OCI-LY7 (cell line): ENCODE measurements around the gene TUBGCP2. TPM values are rescaled to one million over a fixed set of nuclear protein-coding genes. Genes with fewer than 3 reads are reported as not detected.

ENCODE experiments used
- BruUV-seq: library from RNA; stranded (reverse); fragments of 400-500 nt; replicated peaks from 2 replicates; lab custom pipeline; 2021; lab: Mats Ljungman, UMichigan
- CTCF ChIA-PET: fragments of 300-600 bp; sonication (Branson Sonifier 250); formaldehyde crosslinking; loops from one replicate; lab custom pipeline; 2022; ENCODE audit warnings: antibody characterized with exemption; ENCODE audit not compliant: unreplicated experiment; lab: Charles Lee
- POLR2A ChIA-PET: fragments of 300-600 bp; sonication (Branson Sonifier 250); formaldehyde crosslinking; loops from one replicate; lab custom pipeline; 2022; ENCODE audit warnings: antibody characterized with exemption; lab: Charles Lee
- DNase-seq: peaks from one replicate; pipeline ENCODE4 v3.0.0-alpha.2; 2015; ENCODE audit warnings: low spot score
- H2AFZ ChIP-seq: fragments of 200-600 bp; sonication (generic), shearing (Covaris generic); 2 replicates; pipeline ENCODE4 v1.6.1; 2014; ENCODE audit warnings: mild to moderate bottlenecking, antibody characterized with exemption, low read length, moderate library complexity
- H3K27ac ChIP-seq: fragments of 200-600 bp; sonication (generic); 2 replicates; pipeline ENCODE4 v1.5.1; 2014; ENCODE audit warnings: mixed run types, low read depth, mild to moderate bottlenecking, moderate library complexity, low read length, inconsistent platforms; ENCODE audit not compliant: poor library complexity, severe bottlenecking
- H3K36me3 ChIP-seq: fragments of 200-600 bp; sonication (generic); 2 replicates; pipeline ENCODE4 v1.6.1; 2014; ENCODE audit warnings: mild to moderate bottlenecking, antibody characterized with exemption, low read length, moderate library complexity, mixed read lengths; ENCODE audit not compliant: insufficient read depth
- H3K4me1 ChIP-seq: fragments of 200-600 bp; sonication (generic); 2 replicates; pipeline ENCODE4 v1.5.1; 2014; ENCODE audit warnings: mild to moderate bottlenecking, low read length; ENCODE audit not compliant: insufficient read depth, poor library complexity, severe bottlenecking
- H3K4me2 ChIP-seq: fragments of 200-600 bp; sonication (generic); 2 replicates; pipeline ENCODE4 v1.6.1; 2014; ENCODE audit warnings: mild to moderate bottlenecking, low read length
- H3K4me3 ChIP-seq: fragments of 200-600 bp; sonication (generic); 2 replicates; pipeline ENCODE4 v1.5.1; 2014; ENCODE audit warnings: mild to moderate bottlenecking, low read depth, low read length; ENCODE audit not compliant: poor library complexity, severe bottlenecking
- H3K79me2 ChIP-seq: fragments of 200-600 bp; sonication (generic); 2 replicates; pipeline ENCODE4 v1.6.1; 2016; ENCODE audit warnings: low read depth, mild to moderate bottlenecking, low read length, moderate library complexity, mixed read lengths; ENCODE audit not compliant: insufficient read depth
- H3K9me2 ChIP-seq: fragments of 200-600 bp; sonication (generic); 2 replicates; pipeline ENCODE4 v1.6.1; 2016; ENCODE audit warnings: mild to moderate bottlenecking, low read length, mixed read lengths; ENCODE audit not compliant: insufficient read depth
- H3K9me3 ChIP-seq: fragments of 200-600 bp; sonication (generic); 2 replicates; pipeline ENCODE4 v1.6.1; 2014; ENCODE audit warnings: mild to moderate bottlenecking, mixed run types, low read length, mixed read lengths
- H4K20me1 ChIP-seq: fragments of 200-600 bp; sonication (generic); 2 replicates; pipeline ENCODE4 v1.6.1; 2014; ENCODE audit warnings: mild to moderate bottlenecking, antibody characterized with exemption, low read length, moderate library complexity, mixed read lengths; ENCODE audit not compliant: insufficient read depth
- EZH2phosphoT487 ChIP-seq: fragments of 200-600 bp; sonication (generic); IDR thresholded peaks from 2 replicates; pipeline ENCODE4 v1.6.1; 2018; ENCODE audit warnings: low read depth, borderline replicate concordance, mild to moderate bottlenecking, mixed run types, antibody characterized with exemption, low read length, moderate library complexity, mixed read lengths
- intact Hi-C: fragments of 100-400 bp; cut with micrococcal nuclease; formaldehyde crosslinking; loops from one replicate; pipeline ENCODE4 v1.10.0; 2022; ENCODE audit not compliant: unreplicated experiment
- total RNA-seq, 2 experiments: library from RNA; depleted of rRNA in 1 of 2; stranded (reverse); fragments of >200 nt in 1 of 2; shearing (Covaris generic) in 1 of 2; gene quantifications; 2 replicates each; pipeline ENCODE4 v1.2.3, GENCODE V29; 2014 to 2022
- TF ChIP-seq, protein P1 (sequence below): fragments of 200-600 bp; sonication (generic); conservative IDR thresholded peaks from 2 replicates; pipeline ENCODE4 v1.5.1; 2014; ENCODE audit warnings: mild to moderate bottlenecking, antibody characterized with exemption, low read length, moderate library complexity, mixed read lengths

The TUBGCP2 gene
- total RNA-seq, 2 experiments from 2014 or later, result 40.5 to 56.1 TPM

DNA sequence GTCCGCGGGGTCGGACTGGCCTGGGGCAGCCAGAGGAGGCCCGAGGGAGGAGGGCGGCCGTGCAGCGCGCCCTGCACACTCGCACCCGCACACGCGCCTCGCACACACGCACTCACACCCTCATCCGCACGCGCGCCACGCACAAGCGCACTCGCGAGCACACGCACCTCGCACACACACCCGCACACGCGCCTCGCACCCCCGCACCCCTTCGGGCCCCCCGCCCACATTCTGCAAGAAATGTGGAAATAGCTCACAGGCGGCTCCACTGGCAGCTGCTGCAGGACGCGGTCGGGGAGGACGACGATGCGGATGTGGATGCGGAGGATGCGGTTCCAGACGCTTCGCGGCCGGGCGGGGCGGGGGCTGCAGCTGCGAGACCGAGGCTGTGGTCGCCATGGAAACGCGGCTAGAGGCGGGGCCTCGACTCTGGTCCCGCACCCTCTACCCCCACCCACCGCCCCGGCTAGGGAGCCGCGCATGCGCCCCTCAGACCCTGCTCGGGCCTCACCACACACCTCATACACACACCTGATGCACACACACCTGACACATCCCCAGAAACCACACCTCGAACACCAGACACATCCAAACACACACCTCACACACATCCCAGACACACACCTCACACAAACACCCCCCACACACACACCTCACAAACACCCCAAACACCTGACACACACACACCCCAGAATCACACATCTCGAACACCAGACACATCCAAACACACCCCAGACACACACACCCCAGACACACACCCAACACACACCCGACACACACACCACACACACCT lies 28.1 kb upstream of the TUBGCP2 start, which contains the start of gene CALY:
Gene CALY (minus strand): TSS at position 320 of the 793 bp plus-strand sequence. CDS start 7,907 bp downstream, outside the sequence.
- intact Hi-C loops, result no loop called here

DNA sequence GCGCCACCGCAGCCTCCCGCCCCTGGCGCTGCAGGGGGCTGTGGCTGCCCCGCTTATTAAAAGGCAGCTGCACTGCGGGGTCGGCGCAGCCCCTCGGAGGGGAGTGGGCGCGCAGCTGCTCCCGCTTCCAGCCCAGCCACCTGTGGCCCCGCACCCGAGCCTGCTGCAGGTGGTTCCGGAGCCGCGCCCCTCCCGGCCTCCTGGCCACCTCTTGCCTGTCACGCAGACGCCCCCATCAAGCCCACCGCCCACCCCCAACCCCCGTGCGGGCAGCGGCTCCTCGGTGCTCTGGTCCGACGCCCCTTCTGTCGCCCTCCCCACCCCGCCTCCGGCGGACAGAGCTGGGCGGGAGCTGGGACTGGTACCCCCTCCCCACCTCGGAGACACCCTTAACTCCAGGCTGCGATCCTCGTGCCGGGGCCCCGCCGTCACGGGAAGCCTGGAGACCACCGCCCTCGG lies 27.5 kb upstream of the TUBGCP2 start:
- no peaks in the 10 kb centered on the region for H3K4me1 ChIP-seq
- ChIA-PET CTCF (no interaction called here), POLR2A (no interaction called here)
- TF ChIP-seq EZH2phosphoT487, result no peak
- TF ChIP-seq, protein P1, sequence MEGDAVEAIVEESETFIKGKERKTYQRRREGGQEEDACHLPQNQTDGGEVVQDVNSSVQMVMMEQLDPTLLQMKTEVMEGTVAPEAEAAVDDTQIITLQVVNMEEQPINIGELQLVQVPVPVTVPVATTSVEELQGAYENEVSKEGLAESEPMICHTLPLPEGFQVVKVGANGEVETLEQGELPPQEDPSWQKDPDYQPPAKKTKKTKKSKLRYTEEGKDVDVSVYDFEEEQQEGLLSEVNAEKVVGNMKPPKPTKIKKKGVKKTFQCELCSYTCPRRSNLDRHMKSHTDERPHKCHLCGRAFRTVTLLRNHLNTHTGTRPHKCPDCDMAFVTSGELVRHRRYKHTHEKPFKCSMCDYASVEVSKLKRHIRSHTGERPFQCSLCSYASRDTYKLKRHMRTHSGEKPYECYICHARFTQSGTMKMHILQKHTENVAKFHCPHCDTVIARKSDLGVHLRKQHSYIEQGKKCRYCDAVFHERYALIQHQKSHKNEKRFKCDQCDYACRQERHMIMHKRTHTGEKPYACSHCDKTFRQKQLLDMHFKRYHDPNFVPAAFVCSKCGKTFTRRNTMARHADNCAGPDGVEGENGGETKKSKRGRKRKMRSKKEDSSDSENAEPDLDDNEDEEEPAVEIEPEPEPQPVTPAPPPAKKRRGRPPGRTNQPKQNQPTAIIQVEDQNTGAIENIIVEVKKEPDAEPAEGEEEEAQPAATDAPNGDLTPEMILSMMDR, result no peak
- no TSS peak for BruUV-seq
- H4K20me1 ChIP-seq, result no peaks in the 10 kb centered on the region
- no peak overlapping the region for H3K4me3 ChIP-seq
- H3K9me3 ChIP-seq, result no peaks in the 10 kb centered on the region; the same call in 1 of the 2 replicates
- H3K4me2 ChIP-seq, result no peak overlapping the region
- H2AFZ ChIP-seq, result no peak overlapping the region
- H3K36me3 ChIP-seq, result no peaks in the 10 kb centered on the region
- no peak overlapping the region for H3K27ac ChIP-seq
- DNase-seq, result no peak
- H3K79me2 ChIP-seq, result no peaks in the 10 kb centered on the region
- no peaks in the 10 kb centered on the region for H3K9me2 ChIP-seq
- intact Hi-C loops, result no loop called here

More for the DNA sequence above, 28.1 kb upstream of the TUBGCP2 start, which contains the start of gene CALY:
- no peaks in the 10 kb centered on the region for H3K9me2 ChIP-seq
- no TSS peak for BruUV-seq
- no peaks in the 10 kb centered on the region; the same call in 1 of the 2 replicates for H3K9me3 ChIP-seq
- no peak within 1 kb of the TSS for H3K27ac ChIP-seq
- H3K4me3 ChIP-seq, result no peak within 1 kb of the TSS
- ChIA-PET POLR2A (no interaction called here), CTCF (no interaction called here)
- H3K36me3 ChIP-seq, result no peaks in the 10 kb centered on the region
- no peak within 1 kb of the TSS for H3K4me2 ChIP-seq
- H3K79me2 ChIP-seq, result no peaks in the 10 kb centered on the region
- H3K4me1 ChIP-seq, result no peaks in the 10 kb centered on the region
- H2AFZ ChIP-seq, result no peak within 1 kb of the TSS
- TF ChIP-seq, protein P1, result no peak
- TF ChIP-seq EZH2phosphoT487, result no peak
- no peak for DNase-seq
- no peaks in the 10 kb centered on the region for H4K20me1 ChIP-seq
